PFSK-1 (cell line): Measurements from ENCODE around the gene UBAC2.

Source experiments
- POLR2AphosphoS5 ChIP-seq: IDR thresholded peaks from 2 replicates; pipeline ENCODE4 v1.6.1; 2012; ENCODE audit warnings: low read depth, mild to moderate bottlenecking, control low read depth, low read length, moderate library complexity
- SIN3A ChIP-seq: IDR thresholded peaks from 2 replicates; pipeline ENCODE4 v1.6.1; 2012; ENCODE audit warnings: mild to moderate bottlenecking, low read length, moderate library complexity, borderline replicate concordance; ENCODE audit not compliant: insufficient read depth
- TAF1 ChIP-seq: IDR thresholded peaks from 2 replicates; pipeline ENCODE4 v1.6.1; 2012; ENCODE audit warnings: low read length, control low read depth, borderline replicate concordance; ENCODE audit not compliant: insufficient read depth
- TF ChIP-seq, protein P1 (sequence below), 2 experiments: IDR thresholded peaks; 2 replicates each; pipeline versions ENCODE4 v1.6.1 to v1.8.0; 2011 to 2012; ENCODE audit warnings: low read depth in 2 of 2, low read length in 2 of 2, control low read depth in 1 of 2, inconsistent platforms in 1 of 2, mild to moderate bottlenecking in 1 of 2, moderate library complexity in 1 of 2; ENCODE audit not compliant: insufficient read depth in 1 of 2

DNA sequence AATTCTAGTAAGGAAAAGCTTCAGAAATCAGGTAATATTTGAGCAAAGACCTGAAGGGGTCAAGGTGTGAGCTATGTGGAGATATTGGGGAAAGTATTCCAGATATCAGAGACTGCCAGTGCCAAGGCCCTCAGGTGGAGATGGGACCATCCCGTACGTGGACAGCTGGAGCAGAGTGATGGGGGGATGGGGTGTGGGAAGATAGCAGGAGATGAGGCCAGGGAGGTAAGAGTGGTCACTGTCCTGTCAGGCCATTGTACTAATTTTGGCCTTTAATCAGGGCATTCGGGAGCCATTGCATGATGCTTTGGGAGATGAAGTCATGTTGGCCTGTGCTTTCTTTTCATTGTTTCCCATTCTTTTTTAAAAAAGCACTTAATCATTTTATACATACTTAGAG lies 70.6 kb downstream of the UBAC2 start:
- TF ChIP-seq, protein P1, sequence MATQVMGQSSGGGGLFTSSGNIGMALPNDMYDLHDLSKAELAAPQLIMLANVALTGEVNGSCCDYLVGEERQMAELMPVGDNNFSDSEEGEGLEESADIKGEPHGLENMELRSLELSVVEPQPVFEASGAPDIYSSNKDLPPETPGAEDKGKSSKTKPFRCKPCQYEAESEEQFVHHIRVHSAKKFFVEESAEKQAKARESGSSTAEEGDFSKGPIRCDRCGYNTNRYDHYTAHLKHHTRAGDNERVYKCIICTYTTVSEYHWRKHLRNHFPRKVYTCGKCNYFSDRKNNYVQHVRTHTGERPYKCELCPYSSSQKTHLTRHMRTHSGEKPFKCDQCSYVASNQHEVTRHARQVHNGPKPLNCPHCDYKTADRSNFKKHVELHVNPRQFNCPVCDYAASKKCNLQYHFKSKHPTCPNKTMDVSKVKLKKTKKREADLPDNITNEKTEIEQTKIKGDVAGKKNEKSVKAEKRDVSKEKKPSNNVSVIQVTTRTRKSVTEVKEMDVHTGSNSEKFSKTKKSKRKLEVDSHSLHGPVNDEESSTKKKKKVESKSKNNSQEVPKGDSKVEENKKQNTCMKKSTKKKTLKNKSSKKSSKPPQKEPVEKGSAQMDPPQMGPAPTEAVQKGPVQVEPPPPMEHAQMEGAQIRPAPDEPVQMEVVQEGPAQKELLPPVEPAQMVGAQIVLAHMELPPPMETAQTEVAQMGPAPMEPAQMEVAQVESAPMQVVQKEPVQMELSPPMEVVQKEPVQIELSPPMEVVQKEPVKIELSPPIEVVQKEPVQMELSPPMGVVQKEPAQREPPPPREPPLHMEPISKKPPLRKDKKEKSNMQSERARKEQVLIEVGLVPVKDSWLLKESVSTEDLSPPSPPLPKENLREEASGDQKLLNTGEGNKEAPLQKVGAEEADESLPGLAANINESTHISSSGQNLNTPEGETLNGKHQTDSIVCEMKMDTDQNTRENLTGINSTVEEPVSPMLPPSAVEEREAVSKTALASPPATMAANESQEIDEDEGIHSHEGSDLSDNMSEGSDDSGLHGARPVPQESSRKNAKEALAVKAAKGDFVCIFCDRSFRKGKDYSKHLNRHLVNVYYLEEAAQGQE (IDR thresholded peaks at IDR 0.05; ENCODE audit: insufficient read depth in 1 of 2, low read depth in 2 of 2, low read length in 2 of 2): no peak
- TF ChIP-seq POLR2AphosphoS5 (no peak), TAF1 (no peak), SIN3A (no peak)
